Coronary artery (tissue), 2 donors: ENCODE measurements around the gene NPSR1.
"Not testable (repeated sequence)": the region's sequence is repeated elsewhere in the genome, so short reads cannot be mapped to it uniquely, and the experiment has no call there.

Experiments used
- DNase-seq: peaks from one replicate; pipeline ENCODE4 v3.0.0-alpha.2; 2017; ENCODE audit warnings: low spot score
- H3K27ac ChIP-seq, 2 donors: fragments of 200-600 bp; sonication (generic); one replicate each; pipeline ENCODE4 v1.5.1; 2016 to 2019
- H3K4me3 ChIP-seq: fragments of 200-600 bp; sonication (generic); 2 replicates; pipeline ENCODE4 v1.5.1; 2016; ENCODE audit warnings: mild to moderate bottlenecking, moderate library complexity
- CTCF ChIP-seq: fragments of 200-600 bp; sonication (generic); IDR thresholded peaks from one replicate; pipeline ENCODE4 v1.5.1; 2019; ENCODE audit warnings: antibody characterized with exemption

Gene NPSR1

GRCh38 chr7:34875481-34875880 lies 217.5 kb downstream of the NPSR1 start:
- DNase-seq = no peak
- no peak overlapping the region for H3K27ac ChIP-seq
- no peak for TF ChIP-seq CTCF
- no peak overlapping the region for H3K4me3 ChIP-seq

GRCh38 chr7:34878944-34879735 lies 221.1 kb downstream of the NPSR1 start:
- not testable (repeated sequence) for H3K4me3 ChIP-seq, H3K27ac ChIP-seq, DNase-seq

GRCh38 chr7:34879871-34880270 lies 221.9 kb downstream of the NPSR1 start:
- Histone ChIP-seq H3K4me3 (no peak overlapping the region), H3K27ac (no peak overlapping the region)
- no peak for TF ChIP-seq CTCF
- no peak for DNase-seq

GRCh38 chr7:34883855-34884254 lies 225.8 kb downstream of the NPSR1 start:
- not testable (repeated sequence) for H3K27ac ChIP-seq, H3K4me3 ChIP-seq, DNase-seq

- DNase-seq = no peak
- no peak overlapping the region for H3K27ac ChIP-seq
- no peak overlapping the region for H3K4me3 ChIP-seq
- TF ChIP-seq CTCF = no peak
Observed at GRCh38 chr7:34886856-34887255, 228.8 kb downstream of the NPSR1 start.

- no peak overlapping the region for H3K27ac ChIP-seq
- no peak for DNase-seq
- TF ChIP-seq CTCF = no peak
- no peak overlapping the region for H3K4me3 ChIP-seq
Observed at GRCh38 chr7:34889951-34890350, 231.9 kb downstream of the NPSR1 start.

GRCh38 chr7:34895202-34895601 lies 237.2 kb downstream of the NPSR1 start:
- Histone ChIP-seq H3K27ac (no peak overlapping the region), H3K4me3 (no peak overlapping the region)
- no peak for DNase-seq
- TF ChIP-seq CTCF = no peak
